Endothelial cell of umbilical vein (primary cell): ENCODE measurements around the gene LRFN2.

ENCODE experiments used
- CTCF ChIP-seq, 2 donors: IDR thresholded peaks; 1 replicate in 1 of 2; 2 replicates in 1 of 2; pipeline ENCODE4 v1.5.1; 2011; ENCODE audit warnings: low read length in 2 of 2, mild to moderate bottlenecking in 2 of 2, moderate library complexity in 2 of 2, control low read depth in 1 of 2, inconsistent platforms in 1 of 2, low read depth in 1 of 2; ENCODE audit not compliant: insufficient read depth in 1 of 2; ENCODE audit errors: extremely low read depth in 1 of 2
- FOS ChIP-seq: IDR thresholded peaks from 2 replicates; pipeline ENCODE4 v1.6.1; 2011; ENCODE audit warnings: mild to moderate bottlenecking, low read length, moderate library complexity, borderline replicate concordance; ENCODE audit not compliant: insufficient read depth
- GATA2 ChIP-seq: IDR thresholded peaks from 2 replicates; pipeline ENCODE4 v1.7.0; 2011; ENCODE audit warnings: low read depth, mild to moderate bottlenecking, moderate library complexity, mixed read lengths, low read length; ENCODE audit not compliant: insufficient read length, insufficient read depth
- POLR2A ChIP-seq: IDR thresholded peaks from 2 replicates; pipeline ENCODE4 v1.6.1; 2012; ENCODE audit warnings: low read depth, mild to moderate bottlenecking, control low read depth, low read length
- POLR2AphosphoS5 ChIP-seq: IDR thresholded peaks from 2 replicates; pipeline ENCODE4 v1.6.1; 2012; ENCODE audit warnings: low read depth, mild to moderate bottlenecking, control low read depth, low read length, moderate library complexity; ENCODE audit not compliant: insufficient read depth

- TF ChIP-seq POLR2A, result no peak
- no peak for TF ChIP-seq FOS
- TF ChIP-seq CTCF (IDR thresholded peaks at IDR 0.05; ENCODE audit: extremely low read depth in 1 of 2, insufficient read depth in 1 of 2, low read depth in 1 of 2, low read length in 2 of 2), result no peak
- TF ChIP-seq GATA2, result no peak
- TF ChIP-seq POLR2AphosphoS5, result no peak
Observed at GRCh38 chr6:40586369-40587201, 579 bp downstream of the LRFN2 start.
